Psoas muscle (tissue), 8 donors: ENCODE measurements around the gene SNAI3. TPM values are rescaled to one million over a fixed set of nuclear protein-coding genes. Genes with fewer than 3 reads are reported as not detected.

ENCODE experiments used
- ATAC-seq, 4 donors: fragments of 200-7000 bp; cut with Tn5 transposase; one replicate each; pipeline ENCODE4 v1.9.1; 2020; ENCODE audit warnings: moderate library complexity in 3 of 4, mild to moderate bottlenecking in 2 of 4
- DNase-seq, 2 donors: peaks; one replicate each; pipeline ENCODE4 v3.0.0-alpha.2; 2020
- H3K27ac ChIP-seq: fragments of 200-600 bp; one replicate; pipeline ENCODE4 v1.8.0; 2022
- H3K27me3 ChIP-seq, 3 donors: fragments of 200-600 bp in 1 of 3; one replicate each; pipeline versions ENCODE4 v1.6.1 to v1.8.0; 2013 to 2022; ENCODE audit warnings: low read length in 2 of 3, mild to moderate bottlenecking in 2 of 3, moderate library complexity in 1 of 3; ENCODE audit not compliant: insufficient read depth in 3 of 3
- H3K36me3 ChIP-seq, 2 donors: fragments of 200-600 bp in 1 of 2; one replicate each; pipeline versions ENCODE4 v1.6.1 to v1.8.0; 2013 to 2022; ENCODE audit warnings: low read depth in 1 of 2, mild to moderate bottlenecking in 1 of 2, moderate library complexity in 1 of 2; ENCODE audit not compliant: insufficient read depth in 1 of 2
- H3K4me1 ChIP-seq: fragments of 200-600 bp; one replicate; pipeline ENCODE4 v1.8.0; 2022
- H3K4me3 ChIP-seq: fragments of 200-600 bp; one replicate; pipeline ENCODE4 v1.8.0; 2022; ENCODE audit warnings: mild to moderate bottlenecking
- H3K9me3 ChIP-seq: fragments of 200-600 bp; one replicate; pipeline ENCODE4 v1.8.0; 2022
- WGBS, 3 donors: extraction: QIAGEN DNeasy Blood & Tissue Kit; methylation state at CpG; one replicate each; pipeline versions ENCODE4 v1.1.6 to v1.1.7; 2013; 5-methylcytosine and 5-hydroxymethylcytosine counted together
- intact Hi-C, 2 donors: fragments of 100-400 bp; cut with DNase I; formaldehyde crosslinking; loops; one replicate each; pipeline versions ENCODE4 v1.11.0 to v1.14.2; 2022
- polyA plus RNA-seq, 3 donors: library from polyadenylated mRNA; stranded (reverse); fragments of 200-250 nt; gene quantifications; one replicate each; pipeline ENCODE4 v1.2.3, GENCODE V29; 2013
- total RNA-seq, 4 donors: library from RNA; stranded (reverse); fragmentation: NEBNext Ultra II Directional in 2 of 4; extraction: Animal tissue kit (Norgen Biotek cat#: 25700) in 2 of 4; gene quantifications; one replicate each; pipeline versions ENCODE4 v1.2.1 to v1.2.4, GENCODE V29; 2021 to 2023
- TF ChIP-seq, protein P1 (sequence below): fragments of 200-600 bp; IDR thresholded peaks from one replicate; pipeline ENCODE4 v1.8.0; 2022; ENCODE audit warnings: antibody characterized with exemption
- donor health status: healthy with polysubstance abuse.
- donor health status: DM: no; HTN: no; CAD: no; lungs with moderate emphysema.
- donor health status: Bipolar disorder and iron deficiency.
- donor health status: healthy.
- donor health status: DM: yes; HTN: yes; CAD: no.
- donor health status: DM: no; HTN: no; CAD: no.
- donor health status: DM: no; HTN: no; CAD: no.
- donor health status: DM: yes; HTN: yes; CAD: no.

Gene SNAI3
- total and polyA plus RNA-seq, 7 donors, result 1.2 to 8.5 (median 3.9) TPM

DNA sequence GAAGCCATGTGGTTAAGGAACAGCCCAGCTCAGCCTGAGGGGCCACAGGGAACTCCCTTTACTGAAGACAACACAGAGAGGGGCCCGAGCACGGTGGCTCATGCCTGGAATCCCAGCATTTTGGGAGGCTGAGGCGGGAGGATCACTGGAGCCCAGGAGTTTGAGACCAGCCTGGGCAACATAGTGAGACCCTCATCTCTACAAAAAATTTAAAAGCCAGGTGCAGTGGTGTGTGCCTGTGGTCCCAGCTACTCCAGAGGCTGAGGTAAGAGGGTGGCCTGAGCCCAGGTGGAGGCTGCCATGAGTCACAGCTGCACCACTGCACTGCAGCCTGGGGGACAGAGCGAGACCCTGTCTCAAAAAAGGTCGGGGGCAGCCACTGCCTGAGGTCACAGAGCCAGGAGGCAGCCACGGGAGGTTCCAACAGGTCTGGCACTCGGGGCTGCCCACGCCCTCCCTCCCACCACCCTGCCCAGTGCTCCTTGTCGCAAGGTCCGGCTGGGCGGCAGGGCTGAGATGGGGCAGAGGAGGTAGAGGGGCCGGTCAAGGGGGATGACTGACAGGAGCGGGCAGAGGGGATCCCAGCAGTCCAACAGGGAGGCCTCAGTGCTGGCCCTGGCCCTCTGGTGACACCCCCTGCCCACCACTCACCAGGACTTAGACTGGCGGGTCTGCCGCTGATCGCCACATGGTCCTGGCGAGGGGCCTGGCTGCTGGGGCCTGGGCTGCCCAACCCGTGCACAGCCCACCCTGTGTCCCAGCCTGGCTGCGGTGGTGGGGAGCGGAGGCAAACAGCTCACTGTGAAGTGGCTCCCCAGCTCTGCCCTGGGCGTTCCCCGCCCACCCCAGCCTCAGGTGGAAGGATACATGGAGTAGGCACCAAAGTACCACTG is 38.9 kb downstream of the SNAI3 start:
- 85 to 90% (median 87%) methylated on average over 20 to 22 of the region's 22 CpGs for WGBS, 3 donors
- DNase-seq, result no peak
- no peak overlapping the region for H3K4me3 ChIP-seq

DNA sequence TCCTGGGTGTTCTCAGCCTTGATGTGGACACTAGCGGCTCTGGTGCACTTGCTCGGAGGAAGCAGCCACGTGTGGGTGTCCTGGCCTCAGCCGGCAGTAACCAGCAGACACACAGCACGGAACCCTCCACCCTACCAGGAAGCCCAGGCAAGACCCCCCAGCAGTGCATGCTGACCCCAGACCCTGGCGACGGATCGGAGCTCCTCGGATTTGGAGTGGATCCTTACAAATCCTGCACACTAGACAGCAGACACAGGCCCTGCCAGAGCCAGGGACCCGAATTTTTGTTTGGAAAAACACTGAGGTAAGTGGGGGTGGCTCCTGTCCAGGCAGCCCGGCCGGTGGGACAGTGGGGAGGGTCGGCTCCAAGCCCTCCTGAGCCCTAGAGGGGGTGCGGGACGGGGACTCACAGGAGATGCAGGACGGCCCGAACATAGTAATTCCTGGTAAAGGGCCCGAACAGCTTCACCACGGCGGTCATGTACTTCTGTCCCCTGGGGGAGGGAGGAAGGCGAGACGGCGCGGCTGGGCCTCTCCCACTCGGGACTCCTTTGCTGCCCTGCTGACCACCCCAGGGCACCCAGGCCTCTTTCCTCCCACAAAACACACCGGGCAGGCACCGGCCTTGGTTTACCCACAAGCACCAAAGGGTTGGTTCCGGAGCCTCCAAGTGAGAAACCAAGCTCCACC is 39.8 kb downstream of the SNAI3 start:
- ATAC-seq (no peak), DNase-seq (no peak)
- whole genome bisulfite sequencing, 3 donors, result 78 to 82% (median 80%) methylated on average over 23 to 28 of the region's 28 CpGs
- no peak overlapping the region for H3K4me3 ChIP-seq
- H3K4me1 ChIP-seq, result peaks cover 8% of the 10 kb centered on the region
- no peaks in the 10 kb centered on the region for H3K27me3 ChIP-seq
- intact Hi-C loops, result no loop called here
- TF ChIP-seq, protein P1, sequence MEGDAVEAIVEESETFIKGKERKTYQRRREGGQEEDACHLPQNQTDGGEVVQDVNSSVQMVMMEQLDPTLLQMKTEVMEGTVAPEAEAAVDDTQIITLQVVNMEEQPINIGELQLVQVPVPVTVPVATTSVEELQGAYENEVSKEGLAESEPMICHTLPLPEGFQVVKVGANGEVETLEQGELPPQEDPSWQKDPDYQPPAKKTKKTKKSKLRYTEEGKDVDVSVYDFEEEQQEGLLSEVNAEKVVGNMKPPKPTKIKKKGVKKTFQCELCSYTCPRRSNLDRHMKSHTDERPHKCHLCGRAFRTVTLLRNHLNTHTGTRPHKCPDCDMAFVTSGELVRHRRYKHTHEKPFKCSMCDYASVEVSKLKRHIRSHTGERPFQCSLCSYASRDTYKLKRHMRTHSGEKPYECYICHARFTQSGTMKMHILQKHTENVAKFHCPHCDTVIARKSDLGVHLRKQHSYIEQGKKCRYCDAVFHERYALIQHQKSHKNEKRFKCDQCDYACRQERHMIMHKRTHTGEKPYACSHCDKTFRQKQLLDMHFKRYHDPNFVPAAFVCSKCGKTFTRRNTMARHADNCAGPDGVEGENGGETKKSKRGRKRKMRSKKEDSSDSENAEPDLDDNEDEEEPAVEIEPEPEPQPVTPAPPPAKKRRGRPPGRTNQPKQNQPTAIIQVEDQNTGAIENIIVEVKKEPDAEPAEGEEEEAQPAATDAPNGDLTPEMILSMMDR, result no peak
- no peaks in the 10 kb centered on the region for H3K36me3 ChIP-seq
- no peak overlapping the region for H3K27ac ChIP-seq
- no peaks in the 10 kb centered on the region for H3K9me3 ChIP-seq

More for the DNA sequence above, 38.9 kb downstream of the SNAI3 start:
- intact Hi-C loops, result no loop called here
- no peak for ATAC-seq
- H3K9me3 ChIP-seq, result no peaks in the 10 kb centered on the region
- H3K36me3 ChIP-seq, result no peaks in the 10 kb centered on the region
- H3K27me3 ChIP-seq, result no peaks in the 10 kb centered on the region
- H3K4me1 ChIP-seq, result peaks cover 11% of the 10 kb centered on the region
- TF ChIP-seq, protein P1, result no peak
- no peak overlapping the region for H3K27ac ChIP-seq

DNA sequence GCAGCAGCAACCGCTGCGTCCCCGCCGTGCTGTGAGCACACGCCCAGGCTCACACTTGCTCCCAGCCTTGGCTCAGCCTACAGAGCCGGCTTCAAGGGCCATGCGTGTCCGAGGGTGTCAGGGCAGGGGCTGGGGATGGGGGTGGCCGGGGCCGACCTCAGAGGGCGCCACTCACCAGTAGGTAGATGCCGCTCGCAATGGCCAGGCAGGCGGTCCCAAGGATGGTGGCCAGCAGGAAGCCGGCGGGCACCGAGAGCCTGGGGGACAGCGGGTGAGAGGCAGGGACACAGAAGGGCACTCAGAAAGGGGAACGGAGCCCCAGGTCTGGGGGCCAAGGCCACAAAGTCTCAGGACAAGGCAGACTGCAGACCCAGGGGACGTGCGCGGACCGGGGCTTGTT is 40.4 kb downstream of the SNAI3 start:
- intact Hi-C loops, result no loop called here
- Histone ChIP-seq H3K36me3 (no peaks in the 10 kb centered on the region), H3K27ac (no peak overlapping the region)

DNA sequence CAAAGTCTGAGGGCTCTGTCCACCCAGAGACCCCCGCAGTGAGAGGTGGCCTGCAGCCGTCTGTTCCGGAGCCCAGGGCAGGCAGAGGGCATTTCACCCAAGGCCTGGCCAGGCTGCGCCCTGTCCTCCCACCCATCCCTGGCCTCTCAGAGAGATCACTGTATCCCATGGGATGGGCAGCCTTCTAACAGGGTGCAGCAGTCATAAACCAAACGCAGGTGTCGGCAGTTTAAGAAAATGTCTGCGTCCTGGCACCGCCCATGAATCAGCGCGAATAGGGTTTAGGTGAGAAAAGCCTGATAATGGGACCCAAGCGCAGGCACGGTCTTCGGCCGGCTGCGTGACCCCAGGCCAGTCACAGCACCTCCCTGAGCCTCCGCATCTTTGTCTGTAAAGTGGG is 40.9 kb downstream of the SNAI3 start:
- ATAC-seq (no peak), DNase-seq (no peak)
- Histone ChIP-seq H3K27ac (no peak overlapping the region), H3K27me3 (peaks cover 0 to 5% (median 3%) of the 10 kb centered on the region in 3 donors), H3K4me3 (no peak overlapping the region), H3K36me3 (no peaks in the 10 kb centered on the region), H3K4me1 (no peaks in the 10 kb centered on the region), H3K9me3 (no peaks in the 10 kb centered on the region)
- intact Hi-C loops, result no loop called here
- TF ChIP-seq, protein P1, result no peak
- WGBS, 3 donors, result 91 to 93% (median 91%) methylated on average over 16 of the region's 16 CpGs

More for the DNA sequence above, 40.4 kb downstream of the SNAI3 start:
- H3K27me3 ChIP-seq, result peaks cover 0 to under 1% (median 0%) of the 10 kb centered on the region in 3 donors
- ATAC-seq, result no peak
- no peaks in the 10 kb centered on the region for H3K9me3 ChIP-seq
- WGBS, 3 donors, result 86 to 87% (median 87%) methylated on average over 22 to 23 of the region's 23 CpGs
- H3K4me3 ChIP-seq, result no peak overlapping the region
- DNase-seq, result no peak
- TF ChIP-seq, protein P1, result no peak
- H3K4me1 ChIP-seq, result peaks cover 3% of the 10 kb centered on the region
